Transverse colon (tissue), 4 donors: ENCODE data around the gene ZNF516. TPM values are rescaled to one million over a fixed set of nuclear protein-coding genes. Genes with fewer than 3 reads are reported as not detected.

Experiments used
- DNase-seq: peaks from one replicate; pipeline ENCODE4 v3.0.0-alpha.2; 2019
- H3K27ac ChIP-seq, 4 donors: fragments of 200-600 bp; sonication (generic); 2 replicates each; pipeline ENCODE4 v1.5.1; 2016 to 2018; ENCODE audit warnings: inconsistent platforms in 4 of 4
- H3K27me3 ChIP-seq: fragments of 200-600 bp; sonication (generic); 2 replicates; pipeline ENCODE4 v1.5.1; 2017; ENCODE audit warnings: inconsistent platforms
- H3K36me3 ChIP-seq, 4 donors: fragments of 200-600 bp; sonication (generic); 2 replicates each; pipeline ENCODE4 v1.5.1; 2017 to 2019; ENCODE audit warnings: inconsistent platforms in 4 of 4
- H3K4me1 ChIP-seq, 4 donors: fragments of 200-600 bp; sonication (generic); 2 replicates each; pipeline ENCODE4 v1.5.1; 2017 to 2020; ENCODE audit warnings: inconsistent platforms in 4 of 4
- H3K4me3 ChIP-seq, 4 donors: fragments of 200-600 bp; sonication (generic); 1 replicate in 1 of 4; 2 replicates in 3 of 4; pipeline versions ENCODE4 v1.5.1 to v1.6.1; 2017 to 2019; ENCODE audit warnings: inconsistent platforms in 4 of 4
- H3K9me3 ChIP-seq, 2 donors: fragments of 200-600 bp; sonication (generic); 2 replicates each; pipeline ENCODE4 v1.5.1; 2017 to 2019; ENCODE audit warnings: inconsistent platforms in 2 of 2
- CTCF ChIP-seq, 5 experiments: fragments of 200-600 bp in 3 of 5; fragments of 450-650 bp in 2 of 5; sonication (generic) in 3 of 5; IDR thresholded peaks; 1 replicate in 2 of 5; 2 replicates in 3 of 5; pipeline ENCODE4 v1.5.1; 2016 to 2017; ENCODE audit warnings: antibody characterized with exemption in 5 of 5, inconsistent platforms in 3 of 5, mild to moderate bottlenecking in 2 of 5, moderate library complexity in 1 of 5
- EP300 ChIP-seq: sonication (generic); formaldehyde crosslinking; IDR thresholded peaks from one replicate; pipeline ENCODE4 v1.6.1; 2017; ENCODE audit warnings: antibody characterized with exemption, low read depth
- POLR2A ChIP-seq: fragments of 450-650 bp; IDR thresholded peaks from one replicate; pipeline ENCODE4 v1.6.1; 2016; ENCODE audit warnings: antibody characterized with exemption, mild to moderate bottlenecking, moderate library complexity
- POLR2AphosphoS5 ChIP-seq, 3 donors: sonication (generic); formaldehyde crosslinking; IDR thresholded peaks; one replicate each; pipeline ENCODE4 v1.6.1; 2016; ENCODE audit warnings: antibody characterized with exemption in 3 of 3
- WGBS, 2 donors: methylation state at CpG; one replicate each; pipeline ENCODE4 v1.1.5; 2018; ENCODE audit warnings: low coverage in 1 of 2; 5-methylcytosine and 5-hydroxymethylcytosine counted together
- in situ Hi-C, 4 donors: fragments of 200-750 bp; cut with MboI; loops; one replicate each; pipeline versions ENCODE4 v1.15.0 to v1.15.1; 2017; ENCODE audit warnings: low sequenced_read_pairs in 3 of 4, low pct_ligation_motif_present in 1 of 4, low pct_unique_long_range_greater_than_20kb in 1 of 4
- intact Hi-C: fragments of 100-400 bp; cut with DNase I; formaldehyde crosslinking; loops from one replicate; pipeline ENCODE4 v1.15.1; 2023; ENCODE audit warnings: low total_unique reads
- total RNA-seq, 4 donors: library from RNA; depleted of rRNA; stranded (reverse); fragments of >200 nt; gene quantifications; one replicate each; pipeline ENCODE4 v1.1.0, GENCODE V29; 2016

ZNF516 gene
- total RNA-seq, 4 donors from 2014 or later: 19.4 to 37.8 (median 26.7) TPM

DNA sequence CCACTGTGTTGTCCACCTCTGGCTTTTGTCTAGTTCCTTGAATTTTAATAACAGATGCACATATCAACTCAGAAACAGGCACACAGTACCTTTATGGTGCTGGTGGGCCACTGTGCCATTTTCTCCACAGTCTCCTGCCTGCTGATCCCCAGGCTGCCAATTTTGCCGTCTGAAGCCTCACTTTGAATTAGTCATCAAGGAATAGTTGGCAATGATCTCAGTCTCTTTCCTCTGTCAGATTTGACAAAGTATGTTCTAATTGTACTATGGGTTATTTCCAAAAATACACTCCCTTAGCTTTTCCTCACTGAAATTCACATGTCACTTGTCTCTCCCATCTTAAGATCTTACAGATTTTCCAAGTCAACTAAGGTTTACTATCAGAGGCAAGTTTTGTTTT is 140.7 kb downstream of the ZNF516 start:
- no peaks in the 10 kb centered on the region for H3K27me3 ChIP-seq
- TF ChIP-seq POLR2AphosphoS5 (IDR thresholded peaks at IDR 0.05) (peak in 2 of 3 donors; percentile 23 to 36), EP300 (no peak)
- in situ Hi-C loops: no loop called here
- no peaks in the 10 kb centered on the region for H3K9me3 ChIP-seq
- no peak overlapping the region for H3K4me3 ChIP-seq
- peaks cover 0 to 10% (median 1%) of the 10 kb centered on the region in 4 donors for H3K4me1 ChIP-seq
- DNase-seq: no peak
- peak overlapping the region in 1 of 4 donors; percentile 6 for H3K27ac ChIP-seq
- 33 to 50% methylated on average over 1 of the region's 1 CpG for WGBS, 2 donors
- peaks cover 0 to 11% (median 0%) of the 10 kb centered on the region in 4 donors for H3K36me3 ChIP-seq
- intact Hi-C loops: loop anchor here (10.0 kb wide), 1 partner anchor 480 kb away; no protein-coding TSS in a partner anchor

DNA sequence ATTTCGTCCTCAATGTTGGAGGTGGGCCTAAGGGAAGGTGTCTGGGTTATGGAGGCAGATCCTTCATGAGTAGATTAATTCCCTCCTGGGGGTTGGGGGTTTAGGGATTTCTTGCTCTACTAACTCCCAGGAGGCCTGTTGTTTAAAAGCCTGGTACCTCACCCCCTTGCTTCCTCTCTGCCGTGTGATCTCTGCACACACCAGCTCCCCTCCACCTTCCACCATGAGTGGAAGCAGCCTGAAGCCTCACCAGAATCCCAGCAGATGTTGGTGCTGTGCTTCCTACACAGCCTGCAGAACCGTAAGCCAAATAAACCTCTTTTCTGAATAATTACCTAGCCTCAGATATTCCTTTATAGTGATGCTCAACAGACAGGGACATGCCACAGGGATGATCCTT is 141.5 kb downstream of the ZNF516 start:
- Histone ChIP-seq H3K27me3 (no peaks in the 10 kb centered on the region), H3K9me3 (no peaks in the 10 kb centered on the region), H3K4me1 (peaks cover 0 to 12% (median 7%) of the 10 kb centered on the region in 4 donors), H3K4me3 (no peak overlapping the region), H3K27ac (no peak overlapping the region), H3K36me3 (peaks cover 0 to 11% (median 0%) of the 10 kb centered on the region in 4 donors)
- DNase-seq: no peak
- in situ Hi-C loops: no loop called here
- 93% methylated on average over 3 of the region's 3 CpGs; no CpG with 5 or more reads in 1 of the 2 donors for WGBS, 2 donors
- TF ChIP-seq EP300: no peak
- no peak for TF ChIP-seq CTCF (IDR thresholded peaks at IDR 0.05)
- no peak for TF ChIP-seq POLR2A
- no peak for TF ChIP-seq POLR2AphosphoS5 (IDR thresholded peaks at IDR 0.05)
- intact Hi-C loops: loop anchor here (10.0 kb wide), 1 partner anchor 479 kb away; no protein-coding TSS in a partner anchor

- H3K9me3 ChIP-seq: no peaks in the 10 kb centered on the region
- no peak overlapping the region for H3K27ac ChIP-seq
- no peaks in the 10 kb centered on the region for H3K27me3 ChIP-seq
- H3K36me3 ChIP-seq: peaks cover 0 to 7% (median 0%) of the 10 kb centered on the region in 4 donors
- WGBS, 2 donors: 95% methylated on average over 7 of the region's 7 CpGs; no CpG with 5 or more reads in 1 of the 2 donors
- peaks cover 0 to 12% (median 9%) of the 10 kb centered on the region in 4 donors for H3K4me1 ChIP-seq
- in situ Hi-C loops: no loop called here
- intact Hi-C loops: loop anchor here (10.0 kb wide), 1 partner anchor 478 kb away; no protein-coding TSS in a partner anchor
- TF ChIP-seq EP300 (no peak), POLR2AphosphoS5 (IDR thresholded peaks at IDR 0.05) (no peak), CTCF (IDR thresholded peaks at IDR 0.05) (no peak), POLR2A (no peak)
- no peak overlapping the region for H3K4me3 ChIP-seq
- DNase-seq: no peak
Observed at GRCh38 chr18:76353046-76353445, 142.0 kb downstream of the ZNF516 start.

GRCh38 chr18:76351961-76352581 is 143.0 kb downstream of the ZNF516 start:
- H3K4me3 ChIP-seq: peak overlapping the region in 2 of 4 donors; percentile 3 to 21
- 20 to 57% methylated on average over 1 to 24 of the region's 24 CpGs for WGBS, 2 donors
- H3K27me3 ChIP-seq: no peaks in the 10 kb centered on the region

More at GRCh38 chr18:76351961-76352581, 143.0 kb downstream of the ZNF516 start:
- TF ChIP-seq POLR2A (no peak), EP300 (peak; percentile 30), POLR2AphosphoS5 (IDR thresholded peaks at IDR 0.05) (peak; percentile 86 to 92 (median 90)), CTCF (IDR thresholded peaks at IDR 0.05) (no peak)
- Histone ChIP-seq H3K27ac (peak overlapping the region; percentile 29 to 67 (median 46)), H3K4me1 (peaks cover 0 to 12% (median 9%) of the 10 kb centered on the region in 4 donors), H3K36me3 (no peaks in the 10 kb centered on the region), H3K9me3 (no peaks in the 10 kb centered on the region)
- DNase-seq: peak; percentile 68
- in situ Hi-C loops: no loop called here
- intact Hi-C loops: loop anchor here (10.0 kb wide), 1 partner anchor 477 kb away; no protein-coding TSS in a partner anchor
